GM12875 (cell line): ENCODE results near the gene DRAM1.

Source experiments
- H3K4me3 ChIP-seq: one replicate; pipeline ENCODE4 v1.5.1; 2011; ENCODE audit warnings: low read depth, low read length, control low read depth
- TF ChIP-seq, protein P1 (sequence below): IDR thresholded peaks from 2 replicates; pipeline ENCODE4 v1.5.1; 2011; ENCODE audit warnings: low read depth, mild to moderate bottlenecking, control low read depth, inconsistent platforms, low read length, moderate library complexity, borderline replicate concordance; ENCODE audit not compliant: insufficient read depth

Gene DRAM1

DNA sequence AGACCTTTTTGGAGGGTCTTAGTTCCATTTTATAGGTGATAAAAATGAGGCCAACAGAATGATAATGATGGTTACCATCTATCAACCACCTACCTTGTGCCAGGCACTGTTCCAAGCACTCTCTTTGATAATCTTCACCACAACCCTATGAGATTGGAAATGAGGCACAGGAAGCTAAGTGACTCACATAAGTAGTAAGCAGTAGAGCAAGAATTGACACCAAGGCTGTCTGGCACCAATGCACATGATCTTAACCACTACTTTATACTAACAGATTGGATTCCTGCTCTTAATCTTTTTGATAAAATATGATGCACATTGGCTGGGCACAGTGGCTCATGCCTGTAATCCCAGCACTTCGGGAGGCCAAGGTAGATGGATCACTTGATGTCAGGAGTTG is 91.4 kb downstream of the DRAM1 start:
- TF ChIP-seq, protein P1, sequence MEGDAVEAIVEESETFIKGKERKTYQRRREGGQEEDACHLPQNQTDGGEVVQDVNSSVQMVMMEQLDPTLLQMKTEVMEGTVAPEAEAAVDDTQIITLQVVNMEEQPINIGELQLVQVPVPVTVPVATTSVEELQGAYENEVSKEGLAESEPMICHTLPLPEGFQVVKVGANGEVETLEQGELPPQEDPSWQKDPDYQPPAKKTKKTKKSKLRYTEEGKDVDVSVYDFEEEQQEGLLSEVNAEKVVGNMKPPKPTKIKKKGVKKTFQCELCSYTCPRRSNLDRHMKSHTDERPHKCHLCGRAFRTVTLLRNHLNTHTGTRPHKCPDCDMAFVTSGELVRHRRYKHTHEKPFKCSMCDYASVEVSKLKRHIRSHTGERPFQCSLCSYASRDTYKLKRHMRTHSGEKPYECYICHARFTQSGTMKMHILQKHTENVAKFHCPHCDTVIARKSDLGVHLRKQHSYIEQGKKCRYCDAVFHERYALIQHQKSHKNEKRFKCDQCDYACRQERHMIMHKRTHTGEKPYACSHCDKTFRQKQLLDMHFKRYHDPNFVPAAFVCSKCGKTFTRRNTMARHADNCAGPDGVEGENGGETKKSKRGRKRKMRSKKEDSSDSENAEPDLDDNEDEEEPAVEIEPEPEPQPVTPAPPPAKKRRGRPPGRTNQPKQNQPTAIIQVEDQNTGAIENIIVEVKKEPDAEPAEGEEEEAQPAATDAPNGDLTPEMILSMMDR, result no peak

More for the DNA sequence above, 91.4 kb downstream of the DRAM1 start:
- H3K4me3 ChIP-seq, result no peak overlapping the region
